B cell (primary cell): Measurements from ENCODE around the gene CRYBG2.

Experiments used
- CTCF ChIP-seq: fragments of 200-600 bp; IDR thresholded peaks from one replicate; pipeline ENCODE4 v1.8.0; 2022; ENCODE audit warnings: antibody characterized with exemption, mild to moderate bottlenecking
- EZH2 ChIP-seq: IDR thresholded peaks from 2 replicates; pipeline ENCODE4 v1.6.1; 2012; ENCODE audit warnings: borderline replicate concordance, low read depth, mild to moderate bottlenecking, moderate library complexity, low read length; ENCODE audit not compliant: insufficient read depth, poor library complexity, severe bottlenecking

GRCh38 chr1:26324550-26324949, 29.4 kb downstream of the CRYBG2 start:
- TF ChIP-seq CTCF (no peak), EZH2 (no peak)
